IMR-90 (cell line): ENCODE data around the gene BNIP3. TPM values are rescaled to one million over a fixed set of nuclear protein-coding genes. Genes with fewer than 3 reads are reported as not detected.

ENCODE experiments used
- ATAC-seq: fragments of 200-7000 bp; cut with Tn5 transposase; 2 replicates; pipeline ENCODE4 v1.9.1; 2020; ENCODE audit warnings: low read depth, mild to moderate bottlenecking, moderate library complexity
- BruUV-seq: library from RNA; stranded (reverse); fragments of 400-500 nt; replicated peaks from 2 replicates; lab custom pipeline; 2021; lab: Mats Ljungman, UMichigan
- CTCF ChIA-PET: fragments of 300-600 bp; formaldehyde crosslinking; extraction: SDS; loops from one replicate; lab custom pipeline; 2021; ENCODE audit warnings: antibody characterized with exemption; lab: Yijun Ruan, JAX
- POLR2A ChIA-PET: fragments of 300-600 bp; sonication (Branson Sonifier 250); formaldehyde crosslinking; loops from one replicate; lab custom pipeline; 2022; ENCODE audit warnings: antibody characterized with exemption; ENCODE audit not compliant: unreplicated experiment; lab: Charles Lee
- DNase-seq: peaks from one replicate; pipeline ENCODE4 v3.0.0; 2013
- H2AFZ ChIP-seq: replicated peaks from 2 replicates; pipeline ENCODE3; 2013; ENCODE audit warnings: low read length, mild to moderate bottlenecking; ENCODE audit not compliant: poor library complexity
- H2AK5ac ChIP-seq: 2 replicates; pipeline ENCODE4 v1.6.1; 2013; ENCODE audit warnings: low read depth, low read length, inconsistent platforms
- H2AK9ac ChIP-seq: replicated peaks from 2 replicates; pipeline ENCODE3; 2013; ENCODE audit warnings: mild to moderate bottlenecking, low read depth, low read length, moderate library complexity; ENCODE audit not compliant: poor library complexity
- H2BK120ac ChIP-seq: 2 replicates; pipeline ENCODE4 v1.6.1; 2013; ENCODE audit warnings: low read depth, low read length, inconsistent platforms
- H2BK15ac ChIP-seq: 3 replicates; pipeline ENCODE4 v1.6.1; 2013; ENCODE audit warnings: low read depth, low read length, inconsistent platforms
- H2BK20ac ChIP-seq: 2 replicates; pipeline ENCODE4 v1.6.1; 2013; ENCODE audit warnings: low read depth, mild to moderate bottlenecking, inconsistent platforms, low read length, moderate library complexity
- H2BK5ac ChIP-seq: 2 replicates; pipeline ENCODE4 v1.6.1; 2013; ENCODE audit warnings: mild to moderate bottlenecking, low read depth, low read length, inconsistent platforms; ENCODE audit not compliant: poor library complexity, severe bottlenecking
- H3K14ac ChIP-seq: replicated peaks from 2 replicates; pipeline ENCODE4 v1.6.1; 2013; ENCODE audit warnings: low read depth, low read length, inconsistent platforms
- H3K18ac ChIP-seq: 2 replicates; pipeline ENCODE4 v1.6.1; 2013; ENCODE audit warnings: low read depth, low read length, control low read depth
- H3K23ac ChIP-seq: 2 replicates; pipeline ENCODE4 v1.6.1; 2013; ENCODE audit warnings: low read depth, low read length, inconsistent platforms
- H3K27ac ChIP-seq: 2 replicates; pipeline ENCODE4 v1.5.1; 2013; ENCODE audit warnings: mild to moderate bottlenecking, control low read depth, low read length; ENCODE audit not compliant: insufficient read depth
- H3K27me3 ChIP-seq: 2 replicates; pipeline ENCODE4 v1.6.1; 2013; ENCODE audit warnings: low read length; ENCODE audit not compliant: control insufficient read depth, insufficient read depth
- H3K36me3 ChIP-seq: 2 replicates; pipeline ENCODE4 v1.6.1; 2013; ENCODE audit warnings: low read length, mixed read lengths; ENCODE audit not compliant: control insufficient read depth, insufficient read depth
- H3K4ac ChIP-seq: 2 replicates; pipeline ENCODE4 v1.6.1; 2013; ENCODE audit warnings: low read depth, low read length, inconsistent platforms
- H3K4me1 ChIP-seq: 2 replicates; pipeline ENCODE4 v1.6.1; 2013; ENCODE audit warnings: low read length, mixed read lengths; ENCODE audit not compliant: control insufficient read depth, insufficient read depth
- H3K4me2 ChIP-seq: 2 replicates; pipeline ENCODE4 v1.6.1; 2013; ENCODE audit warnings: low read depth, mild to moderate bottlenecking, control low read depth, low read length, moderate library complexity
- H3K4me3 ChIP-seq: 2 replicates; pipeline ENCODE4 v1.5.1; 2013; ENCODE audit warnings: low read depth, mild to moderate bottlenecking, control low read depth, low read length, moderate library complexity; ENCODE audit not compliant: insufficient read depth
- H3K56ac ChIP-seq: 2 replicates; pipeline ENCODE4 v1.6.1; 2013; ENCODE audit warnings: low read length, inconsistent platforms; ENCODE audit not compliant: insufficient read depth; ENCODE audit errors: extremely low read depth
- H3K79me1 ChIP-seq, 2 experiments: 2 replicates each; pipeline ENCODE4 v1.6.1; 2013; ENCODE audit warnings: low read length in 2 of 2, inconsistent platforms in 1 of 2, low read depth in 1 of 2
- H3K9ac ChIP-seq: 2 replicates; pipeline ENCODE4 v1.6.1; 2013; ENCODE audit warnings: low read depth, low read length, control low read depth
- H3K9me1 ChIP-seq: 2 replicates; pipeline ENCODE4 v1.6.1; 2013; ENCODE audit warnings: low read length, inconsistent platforms; ENCODE audit not compliant: insufficient read depth
- H3K9me3 ChIP-seq: 2 replicates; pipeline ENCODE4 v1.6.1; 2013; ENCODE audit warnings: low read length; ENCODE audit not compliant: control insufficient read depth, insufficient read depth
- H4K20me1 ChIP-seq: 2 replicates; pipeline ENCODE4 v1.6.1; 2013; ENCODE audit warnings: low read length, inconsistent platforms; ENCODE audit not compliant: insufficient read depth
- H4K5ac ChIP-seq: 2 replicates; pipeline ENCODE4 v1.6.1; 2013; ENCODE audit warnings: mild to moderate bottlenecking, low read depth, low read length, control low read depth
- H4K8ac ChIP-seq, 2 experiments: 2 replicates each; pipeline ENCODE4 v1.6.1; 2013; ENCODE audit warnings: low read depth in 2 of 2, low read length in 2 of 2, control low read depth in 1 of 2, inconsistent platforms in 1 of 2
- H4K91ac ChIP-seq: 2 replicates; pipeline ENCODE4 v1.6.1; 2013; ENCODE audit warnings: low read depth, low read length, inconsistent platforms; ENCODE audit not compliant: insufficient read depth
- BHLHE40 ChIP-seq: fragments of 150-350 bp; IDR thresholded peaks from 2 replicates; pipeline ENCODE4 v1.6.1; 2016; ENCODE audit warnings: mild to moderate bottlenecking, low read depth, low read length
- CEBPB ChIP-seq: IDR thresholded peaks from 2 replicates; pipeline ENCODE4 v1.6.1; 2012; ENCODE audit warnings: low read depth, low read length, improper control_type of control experiment
- CHD1 ChIP-seq: IDR thresholded peaks from 2 replicates; pipeline ENCODE4 v1.6.1; 2012; ENCODE audit warnings: low read depth, low read length, improper control_type of control experiment
- CTCF ChIP-seq: conservative IDR thresholded peaks from 2 replicates; pipeline ENCODE4 v1.5.1; 2012; ENCODE audit warnings: mild to moderate bottlenecking, low read depth, low read length, improper control_type of control experiment
- FOS ChIP-seq: fragments of 150-350 bp; IDR thresholded peaks from 2 replicates; pipeline ENCODE4 v1.6.1; 2016; ENCODE audit warnings: low read depth, low read length
- MAZ ChIP-seq: IDR thresholded peaks from 2 replicates; pipeline ENCODE4 v1.6.1; 2012; ENCODE audit warnings: low read depth, mild to moderate bottlenecking, low read length, improper control_type of control experiment, moderate library complexity, borderline replicate concordance
- MXI1 ChIP-seq: IDR thresholded peaks from 2 replicates; pipeline ENCODE4 v1.6.1; 2012; ENCODE audit warnings: low read depth, mild to moderate bottlenecking, low read length, moderate library complexity, borderline replicate concordance
- NFE2L2 ChIP-seq: fragments of 150-350 bp; IDR thresholded peaks from 2 replicates; pipeline ENCODE4 v1.6.1; 2016; ENCODE audit warnings: low read depth, mild to moderate bottlenecking, low read length
- POLR2A ChIP-seq: IDR thresholded peaks from 2 replicates; pipeline ENCODE4 v1.6.1; 2012; ENCODE audit warnings: mild to moderate bottlenecking, low read depth, low read length
- RCOR1 ChIP-seq: IDR thresholded peaks from 2 replicates; pipeline ENCODE4 v1.6.1; 2012; ENCODE audit warnings: mild to moderate bottlenecking, low read length, improper control_type of control experiment; ENCODE audit not compliant: insufficient replicate concordance
- RFX5 ChIP-seq: IDR thresholded peaks from 2 replicates; pipeline ENCODE4 v1.8.0; 2012; ENCODE audit warnings: low read depth, mild to moderate bottlenecking, low read length, moderate library complexity
- WGBS, 2 experiments: methylation state at CpG; one replicate each; pipeline versions ENCODE4 v1.1.5 to v1.1.7; 2013; ENCODE audit warnings: missing lambda C conversion rate in 2 of 2; ENCODE audit not compliant: insufficient read length in 1 of 2; ENCODE audit errors: extremely low coverage in 2 of 2; 5-methylcytosine and 5-hydroxymethylcytosine counted together
- dilution Hi-C: fragments of 300-500 bp; cut with HindIII; formaldehyde crosslinking; loops from one replicate; pipeline ENCODE4 v1.14.3; 2018; ENCODE audit warnings: low sequenced_read_pairs; ENCODE audit not compliant: unreplicated experiment
- in situ Hi-C: fragments of 300-500 bp; cut with MboI; formaldehyde crosslinking; loops from 3 replicates; pipeline ENCODE4 v1.14.3; 2019; ENCODE audit warnings: low sequenced_read_pairs, inconsistent platforms, mixed read lengths
- intact Hi-C: fragments of 100-400 bp; cut with micrococcal nuclease; formaldehyde crosslinking; loops from 2 replicates; pipeline ENCODE4 v1.10.0; 2022
- polyA plus RNA-seq, 3 experiments: library from polyadenylated mRNA; depleted of rRNA; stranded (reverse); fragments of >200 nt; gene quantifications; 2 replicates each; pipeline ENCODE4 v1.2.3, GENCODE V29; 2012; ENCODE audit warnings: low replicate concordance in 1 of 3
- total RNA-seq: library from RNA; depleted of rRNA; stranded (reverse); fragments of >200 nt; gene quantifications from 2 replicates; pipeline ENCODE4 v1.2.3, GENCODE V29; 2012

BNIP3 gene
- total and polyA plus RNA-seq, 2 of the 4 experiments (the other 2 are of a cell fraction) = 134 to 211 TPM

GRCh38 chr10:131933696-131934086 is 48.0 kb downstream of the BNIP3 start:
- Histone ChIP-seq H2AK5ac (no peak overlapping the region), H3K9me3 (no peaks in the 10 kb centered on the region), H2BK15ac (no peak overlapping the region), H3K9ac (no peak overlapping the region), H2BK20ac (no peak overlapping the region), H3K4me1 (no peaks in the 10 kb centered on the region), H2BK120ac (no peak overlapping the region), H4K91ac (no peak overlapping the region), H3K14ac (no peak overlapping the region), H3K79me1 (peaks cover 42 to 82% of the 10 kb centered on the region in 2 experiments), H3K27me3 (no peaks in the 10 kb centered on the region), H3K4ac (no peak overlapping the region), H3K18ac (no peak overlapping the region), H3K9me1 (peaks cover 21% of the 10 kb centered on the region; the same call in 1 of the 2 replicates), H2AK9ac (peak overlapping the region; percentile 25), H3K36me3 (peaks cover 16% of the 10 kb centered on the region), H4K20me1 (peaks cover 49% of the 10 kb centered on the region), H3K4me2 (no peak overlapping the region), H3K4me3 (no peak overlapping the region), H3K27ac (no peak overlapping the region), H3K23ac (no peak overlapping the region), H2BK5ac (no peak overlapping the region), H2AFZ (no peak overlapping the region), H4K5ac (no peak overlapping the region), H4K8ac (no peak overlapping the region), H3K56ac (no peak overlapping the region)
- DNase-seq (no peak), ATAC-seq (no peak)
- ChIA-PET POLR2A (no interaction called here), CTCF (no interaction called here)
- WGBS, 2 experiments = no CpG with 5 or more reads among the region's 2 CpGs
- no TSS peak for BruUV-seq
- intact Hi-C loops (no loop called here), in situ Hi-C loops (no loop called here), dilution Hi-C loops (no loop called here)
- no peak for TF ChIP-seq POLR2A
- TF ChIP-seq MXI1 = no peak
- no peak for TF ChIP-seq CEBPB
- TF ChIP-seq BHLHE40 = no peak
- no peak for TF ChIP-seq CTCF
- TF ChIP-seq NFE2L2 = no peak
- no peak for TF ChIP-seq FOS
- TF ChIP-seq MAZ = no peak
- TF ChIP-seq CHD1 = no peak
- TF ChIP-seq RFX5 = no peak
- TF ChIP-seq RCOR1 = no peak
